ENCODE measurements around the gene HCLS1. TPM values are rescaled to one million over a fixed set of nuclear protein-coding genes. Genes with fewer than 3 reads are reported as not detected.
"Not testable (repeated sequence)": the region's sequence is repeated elsewhere in the genome, so short reads cannot be mapped to it uniquely, and the experiment has no call there.

The HCLS1 gene
- total RNA-seq, 2 donors from 2014 or later, result 14.6 to 27.0 TPM

DNA sequence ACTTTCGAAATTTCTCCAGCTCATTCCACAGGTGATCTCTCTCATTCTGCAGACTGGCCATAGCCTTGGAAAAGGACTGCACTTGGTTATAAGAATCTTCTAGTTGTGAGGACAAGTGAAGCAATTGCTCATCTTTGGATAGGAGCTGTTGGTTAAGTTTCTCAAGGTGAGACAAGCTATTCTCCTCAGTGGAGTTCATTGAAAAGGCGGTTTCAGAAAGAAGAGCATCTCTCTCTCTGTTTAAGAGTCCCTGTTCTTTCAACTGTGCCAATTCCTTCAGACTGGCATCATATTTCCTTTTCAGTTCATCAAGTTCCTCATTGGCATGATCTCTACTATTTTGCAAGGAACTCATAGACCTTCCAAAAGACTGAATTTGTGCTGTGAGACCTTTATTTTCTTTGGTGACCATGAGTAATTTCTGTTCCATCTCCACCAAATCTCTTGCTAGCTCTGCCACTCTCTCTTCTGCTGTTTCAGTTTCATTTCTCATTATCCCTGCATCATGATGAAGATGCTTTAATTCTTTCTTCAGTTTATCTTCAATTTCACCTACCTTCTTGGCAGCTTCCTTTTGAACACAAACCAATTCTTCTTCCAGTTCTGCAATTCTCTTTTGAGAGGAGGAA, 30.2 kb upstream of the HCLS1 start:
- Histone ChIP-seq H3K27me3 (replicated peaks; ENCODE audit: insufficient read depth) (no peaks in the 10 kb centered on the region), H3K9me3 (no peaks in the 10 kb centered on the region), H3K4me1 (replicated peaks) (no peaks in the 10 kb centered on the region), H3K4me3 (no peak overlapping the region), H3K36me3 (peaks cover 3 to 9% of the 10 kb centered on the region in 2 donors), H3K27ac (no peak overlapping the region)
- TF ChIP-seq POLR2AphosphoS5 (IDR thresholded peaks at IDR 0.05), result no peak
- TF ChIP-seq, protein P1, sequence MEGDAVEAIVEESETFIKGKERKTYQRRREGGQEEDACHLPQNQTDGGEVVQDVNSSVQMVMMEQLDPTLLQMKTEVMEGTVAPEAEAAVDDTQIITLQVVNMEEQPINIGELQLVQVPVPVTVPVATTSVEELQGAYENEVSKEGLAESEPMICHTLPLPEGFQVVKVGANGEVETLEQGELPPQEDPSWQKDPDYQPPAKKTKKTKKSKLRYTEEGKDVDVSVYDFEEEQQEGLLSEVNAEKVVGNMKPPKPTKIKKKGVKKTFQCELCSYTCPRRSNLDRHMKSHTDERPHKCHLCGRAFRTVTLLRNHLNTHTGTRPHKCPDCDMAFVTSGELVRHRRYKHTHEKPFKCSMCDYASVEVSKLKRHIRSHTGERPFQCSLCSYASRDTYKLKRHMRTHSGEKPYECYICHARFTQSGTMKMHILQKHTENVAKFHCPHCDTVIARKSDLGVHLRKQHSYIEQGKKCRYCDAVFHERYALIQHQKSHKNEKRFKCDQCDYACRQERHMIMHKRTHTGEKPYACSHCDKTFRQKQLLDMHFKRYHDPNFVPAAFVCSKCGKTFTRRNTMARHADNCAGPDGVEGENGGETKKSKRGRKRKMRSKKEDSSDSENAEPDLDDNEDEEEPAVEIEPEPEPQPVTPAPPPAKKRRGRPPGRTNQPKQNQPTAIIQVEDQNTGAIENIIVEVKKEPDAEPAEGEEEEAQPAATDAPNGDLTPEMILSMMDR (IDR thresholded peaks at IDR 0.05), result no peak
- no peak for TF ChIP-seq POLR2A (IDR thresholded peaks at IDR 0.05)
- 98% methylated on average over 2 of the region's 2 CpGs for WGBS
- no peak for DNase-seq (ENCODE audit: low spot score)
- intact Hi-C loops (cut with DNase I), result no loop called here

- H3K9me3 ChIP-seq; H3K4me1 ChIP-seq (replicated peaks); DNase-seq (ENCODE audit: low spot score); H3K4me3 ChIP-seq; intact Hi-C loops (cut with DNase I); H3K36me3 ChIP-seq; H3K27me3 ChIP-seq (replicated peaks; ENCODE audit: insufficient read depth); H3K27ac ChIP-seq: not testable (repeated sequence)
- 95% methylated on average over 14 of the region's 31 CpGs for WGBS
Measured at GRCh38 chr3:121688747-121689146, 28.0 kb upstream of the HCLS1 start.

DNA sequence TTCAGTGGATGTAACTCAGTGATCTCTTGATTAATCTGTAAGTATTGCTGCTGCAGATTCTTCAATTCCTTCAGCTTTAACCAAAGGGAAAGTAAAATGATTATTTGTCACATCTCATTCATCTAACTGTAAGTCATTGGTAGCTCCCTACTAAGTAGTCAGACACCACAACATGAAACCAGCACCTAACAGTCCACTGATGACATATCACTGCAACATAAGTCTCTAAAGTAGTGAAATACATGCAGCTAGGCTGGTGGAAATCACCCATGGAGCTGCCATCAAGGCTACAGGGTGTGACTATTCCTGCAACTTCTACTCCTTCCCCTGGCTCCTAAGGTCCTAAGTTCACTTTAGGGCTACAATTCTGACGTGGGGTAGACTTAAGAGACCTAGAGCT, 21.1 kb upstream of the HCLS1 start:
- Histone ChIP-seq H3K27me3 (replicated peaks; ENCODE audit: insufficient read depth) (no peaks in the 10 kb centered on the region), H3K36me3 (peaks cover 6 to 14% of the 10 kb centered on the region in 2 donors), H3K4me1 (replicated peaks) (no peaks in the 10 kb centered on the region), H3K27ac (no peak overlapping the region), H3K9me3 (no peaks in the 10 kb centered on the region), H3K4me3 (no peak overlapping the region)
- WGBS, result 100% methylated on average over 1 of the region's 1 CpG
- TF ChIP-seq POLR2A (IDR thresholded peaks at IDR 0.05), result no peak
- TF ChIP-seq POLR2AphosphoS5 (IDR thresholded peaks at IDR 0.05), result no peak
- TF ChIP-seq, protein P1 (IDR thresholded peaks at IDR 0.05), result no peak
- intact Hi-C loops (cut with DNase I), result no loop called here
- no peak for DNase-seq (ENCODE audit: low spot score)

DNA sequence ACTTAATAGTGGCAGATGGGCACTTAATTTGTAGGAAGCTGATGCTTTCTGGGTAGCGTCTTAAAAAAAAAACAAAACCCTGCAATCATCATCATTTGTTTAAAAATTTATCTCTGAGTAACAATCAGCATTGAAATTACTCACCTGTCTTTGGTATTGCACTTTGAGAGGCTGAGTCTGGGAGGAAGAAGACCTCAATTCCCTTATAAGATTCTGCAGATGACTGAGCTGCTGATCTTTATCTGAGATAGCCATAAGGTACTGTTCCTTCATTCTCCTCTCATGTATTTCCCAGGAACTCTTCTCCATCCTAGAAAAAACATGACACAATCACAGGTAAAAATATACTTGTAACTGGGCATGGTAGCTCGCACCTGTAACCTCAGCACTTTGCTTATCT, 16.4 kb upstream of the HCLS1 start:
- H3K36me3 ChIP-seq, result peaks cover 13 to 28% of the 10 kb centered on the region in 2 donors
- no peak for DNase-seq (ENCODE audit: low spot score)
- H3K4me1 ChIP-seq (replicated peaks), result no peaks in the 10 kb centered on the region
- H3K27me3 ChIP-seq (replicated peaks; ENCODE audit: insufficient read depth), result no peaks in the 10 kb centered on the region
- TF ChIP-seq, protein P1 (IDR thresholded peaks at IDR 0.05), result no peak
- TF ChIP-seq POLR2A (IDR thresholded peaks at IDR 0.05) (no peak), POLR2AphosphoS5 (IDR thresholded peaks at IDR 0.05) (no peak)
- no peaks in the 10 kb centered on the region for H3K9me3 ChIP-seq
- intact Hi-C loops (cut with DNase I), result no loop called here
- WGBS, result 92% methylated on average over 2 of the region's 2 CpGs
- no peak overlapping the region for H3K27ac ChIP-seq
- no peak overlapping the region for H3K4me3 ChIP-seq

DNA sequence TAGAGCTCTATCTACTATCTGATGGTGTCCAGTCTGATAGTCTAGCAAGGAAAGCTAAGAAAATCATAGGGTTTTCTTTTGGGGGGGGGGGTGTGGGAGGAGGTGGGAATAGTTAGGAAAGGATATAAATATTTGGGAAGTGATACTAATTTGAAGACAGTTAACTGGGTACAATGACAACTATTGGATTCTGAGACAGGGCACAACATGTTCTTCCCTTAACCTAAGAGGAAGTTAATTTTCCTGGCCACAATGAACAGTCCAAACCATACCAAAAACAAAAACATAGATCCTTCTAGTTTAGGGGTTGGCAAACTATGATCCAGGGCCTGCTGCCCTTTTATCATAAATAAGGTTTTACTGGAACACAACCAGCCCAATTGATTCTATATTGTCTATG, 10.0 kb upstream of the HCLS1 start:
- Histone ChIP-seq H3K4me1 (replicated peaks) (no peaks in the 10 kb centered on the region), H3K9me3 (no peaks in the 10 kb centered on the region), H3K27ac (no peak overlapping the region), H3K4me3 (no peak overlapping the region), H3K27me3 (replicated peaks; ENCODE audit: insufficient read depth) (no peaks in the 10 kb centered on the region), H3K36me3 (peaks cover 6 to 24% of the 10 kb centered on the region in 2 donors)
- DNase-seq (ENCODE audit: low spot score), result no peak
- intact Hi-C loops (cut with DNase I), result no loop called here
- TF ChIP-seq, protein P1 (IDR thresholded peaks at IDR 0.05), result no peak
- no peak for TF ChIP-seq POLR2AphosphoS5 (IDR thresholded peaks at IDR 0.05)
- no peak for TF ChIP-seq POLR2A (IDR thresholded peaks at IDR 0.05)

All from prostate gland (tissue), 2 donors.